GF-D8 (cell line): Measurements from ENCODE around the gene RARRES2.
A peak's percentile ranks its signal among the peaks of the same experiment; 100 is the strongest.

Source experiments
- DNase-seq: peaks from one replicate; lab custom pipeline; 2025; lab: John Stamatoyannopoulos, UW

The RARRES2 gene

DNA sequence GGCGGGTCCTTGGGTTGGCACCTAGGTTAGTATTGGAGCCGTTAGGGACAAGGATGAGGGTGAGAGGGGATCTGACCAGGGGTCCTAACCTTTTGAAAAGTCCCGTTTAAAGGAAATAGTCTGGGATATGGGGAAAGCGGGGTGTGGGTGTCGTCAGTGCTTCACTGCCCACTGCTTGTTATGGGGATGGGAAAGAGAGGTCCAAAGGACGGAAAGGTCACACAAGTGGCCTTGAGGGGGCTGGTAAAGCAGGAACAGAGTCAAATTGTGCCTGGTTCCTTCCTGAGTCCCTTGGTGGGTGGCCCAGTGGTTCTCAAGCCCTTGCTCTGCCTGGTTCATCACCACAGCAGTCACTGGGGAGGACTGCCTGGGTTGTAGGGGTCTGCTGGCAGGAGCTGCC lies 35.1 kb upstream of the RARRES2 start:
- no peak for DNase-seq

GRCh38 chr7:150375662-150376521 lies 34.5 kb upstream of the RARRES2 start:
- DNase-seq = no peak

DNA sequence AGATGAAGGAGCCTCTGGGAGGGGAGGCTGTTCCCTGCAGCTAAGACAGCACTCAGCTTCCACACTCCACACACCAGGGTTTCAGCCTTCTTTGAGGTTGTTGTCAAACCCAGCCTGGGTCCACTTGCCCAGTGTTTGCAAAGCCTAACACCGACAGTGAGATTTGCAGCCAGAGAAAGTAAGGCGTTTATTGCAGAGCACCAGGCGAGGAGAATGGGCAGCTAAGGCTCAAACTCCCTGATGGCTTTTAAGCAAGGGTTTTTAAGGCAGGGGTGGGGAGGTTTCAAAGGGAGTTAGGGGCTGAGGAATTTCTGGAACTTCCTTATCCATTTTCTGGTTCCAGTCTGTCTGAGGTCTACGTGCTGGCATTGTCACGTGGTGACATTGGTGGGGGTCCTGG lies 33.0 kb upstream of the RARRES2 start:
- DNase-seq = no peak

DNA sequence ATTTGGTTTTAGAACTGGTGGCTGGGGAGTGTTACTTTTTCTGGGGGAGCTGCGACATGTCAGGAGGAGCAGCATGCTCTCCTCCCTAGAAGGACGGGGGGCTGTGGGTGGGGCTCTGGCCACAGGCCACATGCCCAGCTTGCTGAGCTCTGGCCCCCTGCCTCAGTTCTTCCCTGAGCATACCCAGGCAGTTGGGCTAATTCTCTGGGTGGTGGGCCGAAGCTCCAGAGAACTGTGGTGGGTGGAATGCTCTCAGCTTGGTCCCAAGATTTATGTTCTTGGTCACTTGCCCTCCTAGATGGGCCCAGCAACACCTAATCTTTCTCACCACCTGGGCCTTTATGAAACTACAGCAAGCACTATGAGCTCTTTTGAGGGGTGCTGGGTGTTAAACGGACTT lies 32.6 kb upstream of the RARRES2 start:
- no peak for DNase-seq

DNA sequence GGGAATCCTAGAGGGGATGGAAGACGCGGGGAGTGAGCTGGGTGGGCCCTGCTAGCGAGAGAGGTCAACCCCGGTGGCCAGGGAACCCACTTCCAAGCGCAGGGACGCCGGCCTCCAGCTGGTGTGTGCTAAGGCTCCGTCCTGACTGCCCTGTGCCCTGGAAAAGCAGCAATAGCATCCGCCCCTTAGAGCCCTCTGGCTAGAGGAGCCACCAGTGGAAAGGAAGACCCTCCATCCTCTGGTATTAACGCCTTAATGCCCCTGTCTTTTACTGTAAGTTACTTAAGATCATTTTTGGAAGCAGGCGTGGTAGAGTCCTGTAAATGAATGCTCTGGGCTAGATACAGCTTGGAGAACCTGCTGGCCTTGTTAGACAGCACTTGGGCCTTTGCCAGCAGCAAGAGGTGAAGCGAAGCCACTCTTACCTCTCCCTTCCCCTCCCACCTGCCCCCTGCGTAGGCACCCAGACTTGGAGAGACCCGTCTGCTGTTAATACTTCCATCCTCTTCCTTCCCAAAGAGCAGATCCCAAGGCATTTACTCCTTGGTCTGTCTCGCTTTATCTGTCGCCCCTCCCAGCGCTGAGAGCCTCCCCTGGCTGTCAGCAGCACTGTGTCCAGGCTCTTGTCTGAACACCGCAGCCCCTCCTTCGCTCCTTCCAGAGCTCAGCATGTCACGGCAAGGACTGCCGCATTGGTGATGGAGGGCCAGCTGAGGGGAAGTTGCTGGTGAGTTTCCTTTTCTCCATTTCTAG lies 31.8 kb upstream of the RARRES2 start:
- DNase-seq = no peak

DNA sequence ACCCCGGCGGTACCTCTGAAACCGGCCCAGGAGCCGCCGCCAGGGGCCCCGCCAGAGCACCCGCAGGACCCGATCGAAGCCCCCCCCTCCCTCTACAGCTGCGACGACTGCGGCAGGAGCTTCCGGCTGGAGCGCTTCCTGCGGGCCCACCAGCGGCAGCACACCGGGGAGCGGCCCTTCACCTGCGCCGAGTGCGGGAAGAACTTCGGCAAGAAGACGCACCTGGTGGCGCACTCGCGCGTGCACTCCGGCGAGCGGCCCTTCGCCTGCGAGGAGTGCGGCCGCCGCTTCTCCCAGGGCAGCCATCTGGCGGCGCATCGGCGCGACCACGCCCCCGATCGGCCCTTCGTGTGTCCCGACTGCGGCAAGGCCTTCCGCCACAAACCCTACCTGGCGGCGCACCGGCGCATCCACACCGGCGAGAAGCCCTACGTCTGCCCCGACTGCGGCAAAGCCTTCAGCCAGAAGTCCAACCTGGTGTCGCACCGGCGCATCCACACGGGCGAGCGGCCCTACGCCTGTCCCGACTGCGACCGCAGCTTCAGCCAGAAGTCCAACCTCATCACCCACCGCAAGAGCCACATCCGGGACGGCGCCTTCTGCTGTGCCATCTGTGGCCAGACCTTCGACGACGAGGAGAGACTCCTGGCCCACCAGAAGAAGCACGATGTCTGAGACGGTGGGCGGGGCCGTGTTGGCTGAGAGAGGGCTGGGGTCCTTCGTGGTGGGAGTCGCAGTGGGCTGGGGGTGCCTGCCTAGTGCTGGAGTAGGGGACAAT lies 31.0 kb upstream of the RARRES2 start:
- DNase-seq = no peak

- no peak for DNase-seq
Observed at GRCh38 chr7:150371996-150372270, 30.5 kb upstream of the RARRES2 start.

- DNase-seq = no peak
Observed at GRCh38 chr7:150371131-150371995, 29.9 kb upstream of the RARRES2 start.

DNA sequence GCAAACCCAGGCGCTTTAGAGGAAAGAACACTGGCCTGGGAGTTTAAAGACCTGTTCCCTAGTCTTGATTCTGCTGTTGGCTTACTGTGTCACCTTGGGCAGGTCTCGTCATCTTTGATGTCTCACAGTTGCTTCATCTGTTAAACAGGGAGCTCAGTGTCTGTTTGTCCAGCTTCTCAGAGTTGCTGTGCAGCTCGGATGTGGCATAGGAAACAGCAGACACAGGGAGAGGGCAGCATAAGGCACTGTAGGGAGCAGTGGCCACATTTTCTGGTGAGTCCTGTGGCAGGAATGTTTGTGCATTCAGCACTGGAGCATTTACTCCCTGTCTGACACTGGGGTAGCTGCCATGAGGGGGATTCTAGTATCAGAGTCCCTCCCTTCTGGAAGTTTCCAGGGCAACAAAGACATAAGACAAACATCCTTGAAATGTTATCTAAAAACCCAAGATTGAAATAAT lies 29.2 kb upstream of the RARRES2 start:
- no peak for DNase-seq

DNA sequence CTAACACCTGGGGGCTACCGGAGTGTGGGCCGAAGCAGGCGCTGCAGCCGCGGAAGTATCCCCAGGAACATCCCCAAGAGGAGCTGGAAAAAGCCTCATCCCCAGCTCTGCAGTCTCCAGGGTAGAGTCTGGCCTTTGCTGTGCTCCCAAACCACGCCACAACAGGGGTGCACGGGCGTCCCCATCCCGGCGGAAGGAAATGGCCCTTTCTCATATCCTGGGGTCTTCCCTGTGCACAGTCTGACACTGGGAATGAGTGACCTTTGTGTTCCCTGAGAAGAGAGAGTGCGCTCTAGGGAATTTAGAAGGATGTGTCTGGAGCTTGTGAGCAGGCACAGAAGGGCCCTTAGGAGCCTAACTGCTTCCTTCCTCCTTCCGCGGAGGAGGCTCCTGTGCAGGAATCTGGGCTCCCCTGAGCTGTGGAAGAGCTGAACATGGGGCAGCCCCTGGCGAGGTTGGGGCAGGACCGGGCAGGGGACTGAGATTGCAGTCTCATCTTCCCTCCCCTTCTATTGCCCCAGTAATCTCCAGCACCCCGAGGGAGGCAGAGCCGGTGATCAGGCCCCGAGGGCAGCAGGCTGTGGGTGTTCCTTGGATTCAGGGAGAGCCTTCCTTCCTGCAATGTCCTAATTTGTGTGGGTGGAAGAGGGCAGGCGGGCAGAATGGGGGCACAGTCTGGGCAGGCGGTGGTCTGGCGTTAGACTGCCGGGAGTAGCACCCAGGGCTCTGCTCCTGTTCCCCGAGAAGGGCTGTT lies 28.5 kb upstream of the RARRES2 start:
- no peak for DNase-seq

- DNase-seq = peak; percentile 42
Observed at GRCh38 chr7:150368884-150369747, 27.7 kb upstream of the RARRES2 start.

DNA sequence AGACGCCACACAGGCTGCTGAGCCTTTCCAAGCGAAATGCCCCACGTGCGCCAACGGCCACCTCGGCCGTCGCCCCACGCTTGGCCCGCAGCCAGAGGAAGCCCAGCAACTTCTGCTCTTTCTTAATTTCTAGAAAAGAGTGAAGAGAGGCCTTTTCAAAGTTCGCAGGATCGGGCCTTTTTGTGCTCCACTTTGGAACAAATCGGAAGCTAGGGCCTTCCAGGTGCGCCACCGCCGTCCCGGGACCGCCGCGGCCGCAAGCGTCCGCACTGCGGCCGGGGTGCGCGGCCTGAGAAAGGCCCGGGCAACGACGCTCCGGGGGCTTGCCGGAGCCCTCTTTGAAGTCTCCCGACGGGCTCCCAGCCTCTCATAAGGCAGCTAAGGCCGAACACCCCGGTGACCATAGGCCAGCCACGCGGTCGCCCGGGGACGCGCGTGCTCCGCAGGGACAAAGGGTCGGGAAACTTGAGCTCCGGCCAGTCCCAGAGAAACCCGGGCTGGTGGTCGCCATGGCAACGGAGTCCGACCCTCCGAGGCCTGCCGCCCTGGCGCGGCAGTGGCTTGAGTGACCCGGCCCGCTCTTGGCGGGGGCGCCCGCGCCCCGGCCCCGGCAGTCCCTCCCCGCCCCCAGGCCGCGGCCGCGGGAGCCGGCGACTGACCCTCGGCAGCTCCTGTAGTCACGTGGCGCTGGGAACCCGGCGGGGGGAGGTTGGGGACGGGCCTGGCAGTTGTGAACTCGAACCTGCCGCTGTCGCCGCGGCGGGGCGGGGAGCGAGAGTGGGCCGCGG lies 26.9 kb upstream of the RARRES2 start, which contains the start of gene REPIN1:
Gene REPIN1, plus strand, starts transcription at position 727 of the 788 bp plus-strand sequence. CDS start 890 bp downstream, outside the sequence.
- DNase-seq = peak; percentile 95

DNA sequence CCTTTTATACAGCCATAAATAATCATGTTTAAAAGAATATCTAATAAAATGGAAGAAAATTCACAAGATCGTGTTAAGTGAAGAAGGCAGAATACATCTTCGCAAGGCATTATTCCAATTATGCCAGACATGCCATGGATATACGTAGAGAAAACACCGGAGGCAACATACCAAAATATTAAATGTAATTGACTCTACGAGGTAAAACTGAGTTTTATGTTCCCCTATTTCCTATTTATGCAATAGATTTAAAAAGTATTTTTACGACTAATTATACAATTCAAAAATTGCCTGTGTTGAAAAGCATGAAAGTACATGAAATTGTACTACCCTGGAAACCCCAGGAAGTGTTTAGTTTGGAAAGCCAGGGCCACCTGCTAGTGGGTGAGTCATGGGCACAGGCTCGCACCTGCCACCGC lies 26.3 kb upstream of the RARRES2 start:
- no peak for DNase-seq

DNA sequence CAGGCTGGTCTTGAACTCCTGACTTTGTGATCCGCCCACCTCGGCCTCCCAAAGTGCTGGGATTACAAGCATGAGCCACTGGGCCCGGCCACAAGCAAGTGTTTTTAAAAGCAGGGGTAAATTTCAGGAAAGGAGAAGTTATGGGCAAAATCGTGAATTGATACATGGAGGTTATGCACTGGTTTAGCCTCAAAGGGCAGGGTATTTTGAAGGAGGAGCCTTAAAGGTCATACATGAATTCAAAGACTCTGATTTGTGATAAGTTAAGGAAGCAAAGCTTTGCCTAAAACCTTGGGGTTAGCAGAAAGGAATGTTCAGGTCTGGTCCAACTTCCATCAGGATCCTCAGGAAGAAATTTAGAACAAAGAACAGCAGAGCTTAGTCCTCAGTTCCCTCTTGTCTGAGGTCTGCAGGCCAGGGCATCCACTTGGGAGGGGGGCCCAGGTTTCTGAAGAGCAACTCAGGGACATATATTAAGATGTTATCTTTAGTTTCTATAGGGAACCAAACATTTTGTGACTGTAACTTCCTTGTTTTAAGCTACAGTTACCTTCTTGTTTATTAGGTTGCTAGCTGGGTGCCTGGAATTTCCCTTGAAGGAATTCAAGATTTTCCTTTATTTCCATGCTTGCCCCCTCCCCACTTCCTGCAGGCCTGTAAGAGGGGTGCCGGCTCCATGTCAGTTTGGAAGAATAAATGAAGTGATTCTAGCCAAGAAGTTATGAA lies 24.4 kb upstream of the RARRES2 start:
- peak; percentile 96 for DNase-seq

DNA sequence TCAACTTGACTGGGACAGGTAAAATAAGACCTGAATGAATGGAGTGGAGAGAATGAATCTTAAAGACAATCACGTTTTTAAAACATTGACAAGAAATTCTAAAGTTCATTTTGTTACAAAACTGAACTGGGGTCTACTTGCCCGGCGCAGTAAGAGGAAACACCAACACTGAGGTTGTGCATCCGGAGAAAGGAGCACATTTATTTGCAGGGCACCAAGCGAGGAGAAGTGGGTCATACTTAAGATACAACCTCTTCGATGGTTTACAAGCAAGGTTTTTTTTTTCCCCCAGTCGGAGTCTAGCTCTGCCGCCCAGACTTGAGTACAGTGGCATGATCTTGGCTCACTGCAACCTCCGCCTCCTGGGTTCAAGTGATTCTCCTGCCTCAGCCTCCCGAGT lies 23.8 kb upstream of the RARRES2 start:
- DNase-seq = no peak

DNA sequence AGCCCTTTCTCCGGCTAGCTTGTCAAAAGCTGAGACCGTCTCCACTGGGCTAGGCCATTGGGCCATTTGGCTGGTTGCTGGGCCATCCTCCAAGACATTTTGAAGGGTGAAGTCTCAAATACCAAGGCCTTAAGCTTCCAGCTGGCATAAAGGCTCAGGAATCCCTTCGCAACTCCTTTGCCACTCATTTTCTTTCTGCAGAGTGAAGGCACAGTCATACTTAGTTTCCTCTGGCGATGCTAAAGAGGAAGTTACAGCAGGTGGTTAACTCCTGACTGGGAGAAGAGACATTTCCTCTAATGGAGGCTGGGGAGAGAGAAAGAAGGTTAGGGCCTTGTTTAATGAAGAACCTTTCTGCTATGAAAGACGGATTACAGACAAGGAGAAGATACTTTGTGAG lies 22.4 kb upstream of the RARRES2 start:
- DNase-seq = peak; percentile 92

DNA sequence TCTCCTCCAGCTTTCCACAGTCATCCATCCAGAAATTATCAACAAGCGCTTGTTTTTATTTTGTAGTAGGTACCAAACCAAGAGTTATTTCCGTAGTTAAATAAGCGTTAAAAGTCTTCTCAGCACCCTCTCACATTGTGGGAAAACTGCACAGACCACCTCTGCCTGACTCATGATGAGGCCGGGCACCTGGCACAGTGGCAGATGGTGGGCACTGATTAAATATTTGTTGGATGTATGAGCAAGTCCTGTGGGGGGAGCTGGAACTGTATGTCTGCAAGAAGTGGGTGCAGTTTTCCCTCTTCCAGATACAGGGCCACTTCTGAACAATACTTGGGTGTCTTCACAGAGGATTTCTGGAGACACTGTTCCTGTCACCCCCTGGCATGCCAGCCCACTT lies 21.9 kb upstream of the RARRES2 start:
- DNase-seq = peak; percentile 37
